Common myeloid progenitor, CD34-positive (primary cell): ENCODE data around the gene BLACAT1.
"Not testable (repeated sequence)": the region's sequence is repeated elsewhere in the genome, so short reads cannot be mapped to it uniquely, and the experiment has no call there.

Experiments
- CTCF ChIA-PET: fragments of 350-600 bp; sonication (Branson Sonifier 250); formaldehyde crosslinking; loops from one replicate; lab custom pipeline; 2021; ENCODE audit warnings: antibody characterized with exemption; lab: Charles Lee
- POLR2A ChIA-PET: fragments of 350-600 bp; sonication (Branson Sonifier 250); formaldehyde crosslinking; loops from one replicate; lab custom pipeline; 2021; ENCODE audit warnings: antibody characterized with exemption; lab: Charles Lee
- DNase-seq, 3 donors: peaks; one replicate each; pipeline versions ENCODE4 v3.0.0 to v3.0.0-alpha.2; 2013
- H3K27ac ChIP-seq, 2 experiments: 1 replicate in 1 of 2; 2 replicates in 1 of 2; pipeline ENCODE4 v1.7.0; 2013; ENCODE audit warnings: inconsistent platforms in 2 of 2, low read length in 2 of 2, mild to moderate bottlenecking in 2 of 2, low read depth in 1 of 2, moderate library complexity in 1 of 2; ENCODE audit not compliant: severe bottlenecking in 2 of 2, insufficient read depth in 1 of 2, poor library complexity in 1 of 2
- H3K27me3 ChIP-seq, 5 experiments: replicated peaks in 2 of 5; 1 replicate in 3 of 5; 2 replicates in 2 of 5; pipeline versions ENCODE4 v1.6.1 to v1.7.0; 2013; ENCODE audit warnings: low read length in 4 of 5, mild to moderate bottlenecking in 2 of 5, moderate library complexity in 2 of 5, inconsistent platforms in 1 of 5; ENCODE audit not compliant: insufficient read depth in 5 of 5, control insufficient read depth in 4 of 5
- H3K36me3 ChIP-seq, 4 experiments: 1 replicate in 2 of 4; 2 replicates in 2 of 4; pipeline versions ENCODE4 v1.6.1 to v1.7.0; 2013; ENCODE audit warnings: low read length in 3 of 4, control low read depth in 1 of 4, mild to moderate bottlenecking in 1 of 4; ENCODE audit not compliant: control insufficient read depth in 4 of 4, insufficient read depth in 4 of 4
- H3K4me1 ChIP-seq, 4 experiments: 1 replicate in 3 of 4; 2 replicates in 1 of 4; pipeline versions ENCODE4 v1.6.1 to v1.7.1; 2013; ENCODE audit warnings: low read length in 3 of 4, mild to moderate bottlenecking in 3 of 4, control low read depth in 1 of 4, inconsistent platforms in 1 of 4, moderate library complexity in 1 of 4; ENCODE audit not compliant: control insufficient read depth in 4 of 4, insufficient read depth in 4 of 4; ENCODE audit errors: control extremely low read depth in 1 of 4
- H3K4me3 ChIP-seq, 7 experiments: 1 replicate in 4 of 7; 2 replicates in 3 of 7; pipeline versions ENCODE4 v1.5.1 to v1.7.0; 2013; ENCODE audit warnings: mild to moderate bottlenecking in 7 of 7, low read length in 6 of 7, moderate library complexity in 6 of 7, inconsistent platforms in 2 of 7, low read depth in 2 of 7, control low read depth in 1 of 7; ENCODE audit not compliant: insufficient read depth in 4 of 7, control insufficient read depth in 1 of 7; ENCODE audit errors: extremely low read depth in 1 of 7
- H3K9me3 ChIP-seq, 5 experiments: 1 replicate in 4 of 5; 2 replicates in 1 of 5; pipeline versions ENCODE4 v1.6.1 to v1.7.1; 2013; ENCODE audit warnings: low read length in 4 of 5, mild to moderate bottlenecking in 2 of 5, inconsistent platforms in 1 of 5, low read depth in 1 of 5, moderate library complexity in 1 of 5; ENCODE audit not compliant: control insufficient read depth in 4 of 5, insufficient read depth in 2 of 5; ENCODE audit errors: control extremely low read depth in 1 of 5
- WGBS: methylation state at CpG from one replicate; pipeline ENCODE4 v1.1.5; 2013; ENCODE audit not compliant: insufficient coverage; 5-methylcytosine and 5-hydroxymethylcytosine counted together

Gene BLACAT1

DNA sequence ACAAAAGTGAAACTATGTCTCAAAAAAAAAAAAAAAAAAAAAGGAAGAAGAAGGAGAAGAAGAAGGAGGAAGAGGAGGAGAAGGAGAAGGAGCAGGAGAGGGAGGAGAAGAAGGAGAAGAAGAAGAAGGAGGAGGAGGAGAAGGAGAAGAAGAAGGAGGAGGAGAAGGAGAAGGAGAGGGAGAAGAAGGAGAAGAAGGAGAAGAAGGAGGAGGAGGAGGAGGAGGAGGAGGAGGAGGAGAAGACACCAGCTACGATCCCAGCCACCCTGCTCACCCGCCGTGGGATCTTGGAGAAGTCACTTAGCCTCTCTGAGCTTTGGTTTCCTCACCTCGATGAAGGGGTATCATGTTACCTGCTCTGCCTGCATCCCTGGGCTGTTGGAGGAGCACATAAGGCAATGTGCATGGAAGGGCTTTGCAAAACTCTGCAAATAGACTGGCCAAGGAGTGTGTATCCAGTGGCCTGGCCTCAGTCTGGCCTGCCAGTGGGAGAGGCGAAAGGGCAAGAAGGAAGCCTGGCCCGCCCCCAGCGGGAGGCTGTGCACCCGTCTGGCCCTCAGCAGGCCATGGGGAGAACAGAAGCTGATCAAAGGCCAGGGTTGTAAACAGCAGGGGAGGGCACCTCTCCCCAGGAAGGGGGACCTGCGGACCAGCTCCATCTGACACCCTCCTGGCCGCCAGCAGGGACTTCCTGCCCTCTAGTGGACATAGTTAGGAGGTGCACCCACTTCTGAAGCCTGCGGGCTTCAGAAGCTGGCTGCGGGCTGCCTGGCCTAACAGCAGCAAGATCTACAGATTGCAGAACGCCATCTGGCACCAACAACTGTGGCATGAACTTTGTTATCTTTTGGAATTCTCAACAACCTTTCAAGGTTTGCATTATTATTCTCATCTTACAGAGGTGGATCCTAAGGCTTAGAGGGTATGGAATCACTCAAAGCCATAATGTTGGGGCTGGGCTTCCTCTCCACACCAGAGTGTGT, 29.4 kb upstream of the BLACAT1 start:
- WGBS, result 30% methylated on average over 12 of the region's 13 CpGs
- CTCF ChIA-PET, result interaction anchor here (0.6 to 25.1 kb wide), 47 partner anchors 9 to 174 kb away, joined by 3 to 463 read pairs (median 5); partner anchors contain the start of genes BLACAT1 and KLHDC8A

GRCh38 chr1:205483372-205483771, 27.5 kb upstream of the BLACAT1 start:
- peaks cover 0 to 9% (median 0%) of the 10 kb centered on the region in 4 experiments for H3K4me1 ChIP-seq
- no peak for DNase-seq
- no peak overlapping the region for H3K4me3 ChIP-seq
- H3K36me3 ChIP-seq, result no peaks in the 10 kb centered on the region
- peaks cover 0 to 57% (median 27%) of the 10 kb centered on the region in 5 experiments for H3K27me3 ChIP-seq
- POLR2A ChIA-PET, result no interaction called here
- CTCF ChIA-PET, result interaction anchor here (0.9 to 25.1 kb wide), 5 partner anchors 25 to 86 kb away, joined by 3 to 463 read pairs (median 7); no protein-coding TSS in a partner anchor
- H3K27ac ChIP-seq, result no peak overlapping the region
- WGBS, result 49% methylated on average over 2 of the region's 2 CpGs
- no peaks in the 10 kb centered on the region for H3K9me3 ChIP-seq

More for the DNA sequence above, 29.4 kb upstream of the BLACAT1 start:
- no peaks in the 10 kb centered on the region for H3K36me3 ChIP-seq
- H3K4me3 ChIP-seq, result no peak overlapping the region
- peaks cover 0 to 9% (median 0%) of the 10 kb centered on the region in 4 experiments for H3K4me1 ChIP-seq
- H3K27me3 ChIP-seq, result peaks cover 0 to 62% (median 29%) of the 10 kb centered on the region in 5 experiments
- POLR2A ChIA-PET, result interaction anchor here (1.4 kb wide), 1 partner anchor 9 kb away, joined by 3 read pairs; no protein-coding TSS in a partner anchor
- no peak overlapping the region for H3K27ac ChIP-seq
- no peaks in the 10 kb centered on the region for H3K9me3 ChIP-seq
- DNase-seq, result peak; percentile 72 to 89 (median 86)

GRCh38 chr1:205482587-205482986, 26.7 kb upstream of the BLACAT1 start:
- POLR2A ChIA-PET, H3K4me3 ChIP-seq, H3K36me3 ChIP-seq, H3K4me1 ChIP-seq, DNase-seq, H3K27ac ChIP-seq, H3K9me3 ChIP-seq: not testable (repeated sequence)
- CTCF ChIA-PET, result interaction anchor here (1.0 to 25.1 kb wide), 7 partner anchors 19 to 129 kb away, joined by 3 to 463 read pairs (median 4); no protein-coding TSS in a partner anchor
- 85% methylated on average over 5 of the region's 11 CpGs for WGBS
- peaks cover 0 to 55% (median 27%) of the 10 kb centered on the region in 5 experiments for H3K27me3 ChIP-seq

DNA sequence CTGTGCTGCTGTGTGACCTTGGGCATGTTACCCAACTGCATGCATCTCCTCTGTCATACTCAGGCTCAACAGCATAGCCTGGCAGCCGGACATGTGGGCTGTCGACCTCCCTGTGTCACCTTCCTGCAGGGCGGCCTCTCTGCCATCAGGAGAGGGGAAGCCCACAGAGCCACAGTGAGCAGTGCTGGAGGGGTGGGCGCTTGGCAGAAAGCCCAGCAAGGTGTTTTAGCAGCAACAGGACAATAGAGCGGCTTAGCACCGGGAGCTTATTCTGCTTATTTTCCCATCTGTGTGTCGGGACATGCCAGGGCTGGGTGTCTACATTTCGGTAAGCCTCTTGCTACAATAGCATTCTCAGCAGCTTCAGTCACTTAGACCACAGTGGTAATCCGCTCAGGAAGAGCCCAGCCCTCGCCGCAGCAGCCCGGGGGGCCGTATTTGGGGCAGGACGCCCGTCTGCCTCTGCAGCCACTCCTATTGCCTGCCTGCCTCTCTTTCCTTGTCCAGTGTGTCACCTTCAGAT, 25.8 kb upstream of the BLACAT1 start:
- no peak overlapping the region for H3K4me3 ChIP-seq
- peaks cover 0 to 53% (median 27%) of the 10 kb centered on the region in 5 experiments for H3K27me3 ChIP-seq
- CTCF ChIA-PET, result interaction anchor here (1.0 to 25.1 kb wide), 7 partner anchors 18 to 128 kb away, joined by 3 to 463 read pairs (median 4); no protein-coding TSS in a partner anchor
- POLR2A ChIA-PET, result no interaction called here
- no peaks in the 10 kb centered on the region for H3K36me3 ChIP-seq
- no peak overlapping the region for H3K27ac ChIP-seq
- DNase-seq, result peak in 2 of 3 donors; percentile 11 to 44
- peaks cover 0 to 9% (median 0%) of the 10 kb centered on the region in 4 experiments for H3K4me1 ChIP-seq
- H3K9me3 ChIP-seq, result no peaks in the 10 kb centered on the region
- WGBS, result 35% methylated on average over 15 of the region's 15 CpGs

DNA sequence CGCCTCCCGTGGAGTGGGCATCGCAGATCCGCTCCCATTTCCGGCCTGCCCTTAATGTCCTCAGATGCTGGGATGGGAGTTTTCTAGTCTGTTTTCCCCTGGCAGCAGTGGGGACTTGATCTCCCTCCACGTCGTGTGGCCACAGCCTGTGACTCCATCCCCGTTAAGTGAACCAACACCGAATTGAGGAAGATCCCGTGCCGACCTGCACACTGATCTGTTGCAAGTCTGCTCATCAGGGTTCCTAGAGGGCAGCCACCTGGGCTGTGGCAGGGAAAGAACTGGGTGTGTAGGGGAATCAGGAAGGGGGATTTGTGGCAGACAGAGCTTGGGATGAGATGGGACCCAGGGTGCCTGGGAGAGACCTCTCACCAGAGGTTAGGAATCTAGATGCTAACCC, 25.4 kb upstream of the BLACAT1 start:
- no peak overlapping the region for H3K27ac ChIP-seq
- 51% methylated on average over 10 of the region's 11 CpGs for WGBS

GRCh38 chr1:205480349-205480985, 24.6 kb upstream of the BLACAT1 start:
- WGBS, result 61% methylated on average over 15 of the region's 17 CpGs
- CTCF ChIA-PET, result interaction anchor here (0.7 to 25.1 kb wide), 2 partner anchors 45 to 68 kb away, joined by 3 to 463 read pairs; no protein-coding TSS in a partner anchor
- Histone ChIP-seq H3K9me3 (peaks cover 0 to 9% (median 4%) of the 10 kb centered on the region in 5 experiments), H3K27ac (no peak overlapping the region), H3K36me3 (no peaks in the 10 kb centered on the region), H3K27me3 (peaks cover 0 to 53% (median 27%) of the 10 kb centered on the region in 5 experiments), H3K4me1 (peaks cover 0 to 9% (median 0%) of the 10 kb centered on the region in 4 experiments), H3K4me3 (no peak overlapping the region)
- POLR2A ChIA-PET, result no interaction called here
- peak in 2 of 3 donors; percentile 49 to 57 for DNase-seq

More for the DNA sequence above, 25.4 kb upstream of the BLACAT1 start:
- peak in 1 of 3 donors; percentile 26 for DNase-seq
- POLR2A ChIA-PET, result no interaction called here
- Histone ChIP-seq H3K4me1 (peaks cover 0 to 9% (median 0%) of the 10 kb centered on the region in 4 experiments), H3K36me3 (no peaks in the 10 kb centered on the region), H3K4me3 (no peak overlapping the region), H3K9me3 (peaks cover 0 to 2% (median 0%) of the 10 kb centered on the region in 5 experiments), H3K27me3 (peaks cover 0 to 53% (median 27%) of the 10 kb centered on the region in 5 experiments)
- CTCF ChIA-PET, result interaction anchor here (2.4 to 25.1 kb wide), 2 partner anchors 44 to 84 kb away, joined by 7 to 463 read pairs; no protein-coding TSS in a partner anchor
